OCI-LY7 (cell line): ENCODE measurements around the gene PROK2. TPM values are rescaled to one million over a fixed set of nuclear protein-coding genes. Genes with fewer than 3 reads are reported as not detected.

Experiments
- BruUV-seq: library from RNA; stranded (reverse); fragments of 400-500 nt; replicated peaks from 2 replicates; lab custom pipeline; 2021; lab: Mats Ljungman, UMichigan
- CTCF ChIA-PET: fragments of 300-600 bp; sonication (Branson Sonifier 250); formaldehyde crosslinking; loops from one replicate; lab custom pipeline; 2022; ENCODE audit warnings: antibody characterized with exemption; ENCODE audit not compliant: unreplicated experiment; lab: Charles Lee
- POLR2A ChIA-PET: fragments of 300-600 bp; sonication (Branson Sonifier 250); formaldehyde crosslinking; loops from one replicate; lab custom pipeline; 2022; ENCODE audit warnings: antibody characterized with exemption; lab: Charles Lee
- DNase-seq: peaks from one replicate; pipeline ENCODE4 v3.0.0-alpha.2; 2015; ENCODE audit warnings: low spot score
- H2AFZ ChIP-seq: fragments of 200-600 bp; sonication (generic), shearing (Covaris generic); 2 replicates; pipeline ENCODE4 v1.6.1; 2014; ENCODE audit warnings: mild to moderate bottlenecking, antibody characterized with exemption, low read length, moderate library complexity
- H3K27ac ChIP-seq: fragments of 200-600 bp; sonication (generic); 2 replicates; pipeline ENCODE4 v1.5.1; 2014; ENCODE audit warnings: mixed run types, low read depth, mild to moderate bottlenecking, moderate library complexity, low read length, inconsistent platforms; ENCODE audit not compliant: poor library complexity, severe bottlenecking
- H3K36me3 ChIP-seq: fragments of 200-600 bp; sonication (generic); 2 replicates; pipeline ENCODE4 v1.6.1; 2014; ENCODE audit warnings: mild to moderate bottlenecking, antibody characterized with exemption, low read length, moderate library complexity, mixed read lengths; ENCODE audit not compliant: insufficient read depth
- H3K4me1 ChIP-seq: fragments of 200-600 bp; sonication (generic); 2 replicates; pipeline ENCODE4 v1.5.1; 2014; ENCODE audit warnings: mild to moderate bottlenecking, low read length; ENCODE audit not compliant: insufficient read depth, poor library complexity, severe bottlenecking
- H3K4me2 ChIP-seq: fragments of 200-600 bp; sonication (generic); 2 replicates; pipeline ENCODE4 v1.6.1; 2014; ENCODE audit warnings: mild to moderate bottlenecking, low read length
- H3K4me3 ChIP-seq: fragments of 200-600 bp; sonication (generic); 2 replicates; pipeline ENCODE4 v1.5.1; 2014; ENCODE audit warnings: mild to moderate bottlenecking, low read depth, low read length; ENCODE audit not compliant: poor library complexity, severe bottlenecking
- H3K79me2 ChIP-seq: fragments of 200-600 bp; sonication (generic); 2 replicates; pipeline ENCODE4 v1.6.1; 2016; ENCODE audit warnings: low read depth, mild to moderate bottlenecking, low read length, moderate library complexity, mixed read lengths; ENCODE audit not compliant: insufficient read depth
- H3K9me2 ChIP-seq: fragments of 200-600 bp; sonication (generic); 2 replicates; pipeline ENCODE4 v1.6.1; 2016; ENCODE audit warnings: mild to moderate bottlenecking, low read length, mixed read lengths; ENCODE audit not compliant: insufficient read depth
- H3K9me3 ChIP-seq: fragments of 200-600 bp; sonication (generic); 2 replicates; pipeline ENCODE4 v1.6.1; 2014; ENCODE audit warnings: mild to moderate bottlenecking, mixed run types, low read length, mixed read lengths
- H4K20me1 ChIP-seq: fragments of 200-600 bp; sonication (generic); 2 replicates; pipeline ENCODE4 v1.6.1; 2014; ENCODE audit warnings: mild to moderate bottlenecking, antibody characterized with exemption, low read length, moderate library complexity, mixed read lengths; ENCODE audit not compliant: insufficient read depth
- EZH2phosphoT487 ChIP-seq: fragments of 200-600 bp; sonication (generic); IDR thresholded peaks from 2 replicates; pipeline ENCODE4 v1.6.1; 2018; ENCODE audit warnings: low read depth, borderline replicate concordance, mild to moderate bottlenecking, mixed run types, antibody characterized with exemption, low read length, moderate library complexity, mixed read lengths
- intact Hi-C: fragments of 100-400 bp; cut with micrococcal nuclease; formaldehyde crosslinking; loops from one replicate; pipeline ENCODE4 v1.10.0; 2022; ENCODE audit not compliant: unreplicated experiment
- total RNA-seq, 2 experiments: library from RNA; depleted of rRNA in 1 of 2; stranded (reverse); fragments of >200 nt in 1 of 2; shearing (Covaris generic) in 1 of 2; gene quantifications; 2 replicates each; pipeline ENCODE4 v1.2.3, GENCODE V29; 2014 to 2022
- TF ChIP-seq, protein P1 (sequence below): fragments of 200-600 bp; sonication (generic); conservative IDR thresholded peaks from 2 replicates; pipeline ENCODE4 v1.5.1; 2014; ENCODE audit warnings: mild to moderate bottlenecking, antibody characterized with exemption, low read length, moderate library complexity, mixed read lengths

Gene PROK2
- total RNA-seq, 2 experiments from 2014 or later, result not detected

DNA sequence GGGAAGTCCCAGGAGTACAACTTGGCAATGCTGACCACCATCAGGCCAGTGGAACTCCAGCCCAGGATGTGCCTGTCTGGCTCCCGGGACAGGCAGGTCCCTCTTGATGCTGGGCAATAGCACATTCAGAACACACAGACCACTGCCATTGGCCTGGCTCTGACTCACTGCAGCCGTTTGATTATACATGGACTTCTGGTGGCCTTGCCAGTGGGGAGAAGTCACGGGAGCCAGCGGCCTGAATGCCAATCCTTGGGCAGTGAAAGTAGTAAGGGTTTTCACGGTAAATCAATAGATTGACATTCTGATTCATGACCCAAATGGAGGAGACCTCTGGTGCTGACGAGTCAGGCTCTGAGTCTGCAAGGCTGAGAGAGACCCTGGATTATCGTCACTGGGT is 12.5 kb upstream of the PROK2 start:
- Histone ChIP-seq H4K20me1 (no peaks in the 10 kb centered on the region), H2AFZ (no peak overlapping the region), H3K9me3 (no peaks in the 10 kb centered on the region), H3K79me2 (no peaks in the 10 kb centered on the region), H3K4me3 (no peak overlapping the region), H3K9me2 (no peaks in the 10 kb centered on the region), H3K4me1 (no peaks in the 10 kb centered on the region), H3K27ac (no peak overlapping the region), H3K4me2 (no peak overlapping the region), H3K36me3 (no peaks in the 10 kb centered on the region)
- intact Hi-C loops, result no loop called here
- no TSS peak for BruUV-seq
- TF ChIP-seq, protein P1, sequence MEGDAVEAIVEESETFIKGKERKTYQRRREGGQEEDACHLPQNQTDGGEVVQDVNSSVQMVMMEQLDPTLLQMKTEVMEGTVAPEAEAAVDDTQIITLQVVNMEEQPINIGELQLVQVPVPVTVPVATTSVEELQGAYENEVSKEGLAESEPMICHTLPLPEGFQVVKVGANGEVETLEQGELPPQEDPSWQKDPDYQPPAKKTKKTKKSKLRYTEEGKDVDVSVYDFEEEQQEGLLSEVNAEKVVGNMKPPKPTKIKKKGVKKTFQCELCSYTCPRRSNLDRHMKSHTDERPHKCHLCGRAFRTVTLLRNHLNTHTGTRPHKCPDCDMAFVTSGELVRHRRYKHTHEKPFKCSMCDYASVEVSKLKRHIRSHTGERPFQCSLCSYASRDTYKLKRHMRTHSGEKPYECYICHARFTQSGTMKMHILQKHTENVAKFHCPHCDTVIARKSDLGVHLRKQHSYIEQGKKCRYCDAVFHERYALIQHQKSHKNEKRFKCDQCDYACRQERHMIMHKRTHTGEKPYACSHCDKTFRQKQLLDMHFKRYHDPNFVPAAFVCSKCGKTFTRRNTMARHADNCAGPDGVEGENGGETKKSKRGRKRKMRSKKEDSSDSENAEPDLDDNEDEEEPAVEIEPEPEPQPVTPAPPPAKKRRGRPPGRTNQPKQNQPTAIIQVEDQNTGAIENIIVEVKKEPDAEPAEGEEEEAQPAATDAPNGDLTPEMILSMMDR, result no peak
- no peak for TF ChIP-seq EZH2phosphoT487
- DNase-seq, result no peak
- ChIA-PET POLR2A (no interaction called here), CTCF (no interaction called here)

DNA sequence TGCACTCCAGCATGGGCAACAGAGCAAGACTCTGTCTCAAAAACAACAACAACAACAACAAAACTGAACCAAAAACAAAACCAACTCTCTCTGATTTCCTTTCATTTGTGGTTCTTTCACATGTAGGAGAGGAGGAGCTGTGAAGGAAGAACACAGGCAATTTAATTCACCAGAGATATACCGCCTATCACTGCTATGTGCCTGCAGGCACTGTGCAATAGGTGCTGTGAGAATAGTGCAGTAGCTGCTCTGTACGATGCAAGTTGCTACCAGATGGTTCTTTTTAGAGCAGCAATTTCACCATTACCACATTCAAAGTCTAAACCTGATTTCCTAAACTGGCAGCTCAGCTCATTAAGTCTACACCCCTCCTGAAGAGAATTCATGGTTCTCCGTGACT is 11.3 kb upstream of the PROK2 start:
- ChIA-PET CTCF (no interaction called here), POLR2A (no interaction called here)

DNA sequence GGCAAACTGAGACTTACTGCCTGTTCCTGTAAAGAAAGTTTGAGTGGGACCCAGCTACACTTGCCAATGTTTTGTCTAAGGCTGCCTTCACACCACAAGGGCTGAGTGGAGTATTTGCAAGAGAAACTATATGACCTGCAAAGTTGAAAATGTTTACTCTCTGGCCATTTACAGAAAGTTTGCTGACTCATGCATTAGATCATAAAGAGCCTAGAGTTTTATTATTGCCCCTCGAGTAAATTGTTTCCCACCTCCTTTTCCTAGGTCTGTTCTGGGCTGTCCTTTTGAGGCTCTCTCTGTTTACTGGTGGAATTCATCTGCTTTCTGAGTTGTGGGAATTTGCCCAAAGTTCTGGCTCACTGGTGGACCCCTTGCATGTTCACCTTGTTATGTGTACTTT is 6.7 kb upstream of the PROK2 start:
- no peak for DNase-seq
- Histone ChIP-seq H3K4me2 (no peak overlapping the region), H3K9me2 (no peaks in the 10 kb centered on the region), H3K9me3 (no peaks in the 10 kb centered on the region), H4K20me1 (no peaks in the 10 kb centered on the region), H3K4me3 (no peak overlapping the region), H3K79me2 (no peaks in the 10 kb centered on the region), H3K27ac (no peak overlapping the region), H3K36me3 (no peaks in the 10 kb centered on the region), H2AFZ (no peak overlapping the region), H3K4me1 (no peaks in the 10 kb centered on the region)
- ChIA-PET CTCF (no interaction called here), POLR2A (interaction anchor here (0.5 to 1.4 kb wide), 3 partner anchors 10 to 1070 kb away, joined by 3 read pairs; no protein-coding TSS in a partner anchor)
- BruUV-seq, result no TSS peak
- intact Hi-C loops, result no loop called here
- no peak for TF ChIP-seq EZH2phosphoT487
- TF ChIP-seq, protein P1, result no peak

More for the DNA sequence above, 11.3 kb upstream of the PROK2 start:
- no peaks in the 10 kb centered on the region for H4K20me1 ChIP-seq
- no peak overlapping the region for H2AFZ ChIP-seq
- intact Hi-C loops, result no loop called here
- TF ChIP-seq, protein P1, result no peak
- TF ChIP-seq EZH2phosphoT487, result no peak
- H3K79me2 ChIP-seq, result no peaks in the 10 kb centered on the region
- no peaks in the 10 kb centered on the region for H3K9me2 ChIP-seq
- BruUV-seq, result no TSS peak
- no peak overlapping the region for H3K27ac ChIP-seq
- no peaks in the 10 kb centered on the region for H3K4me1 ChIP-seq
- no peak overlapping the region for H3K4me3 ChIP-seq
- DNase-seq, result no peak
- no peaks in the 10 kb centered on the region for H3K9me3 ChIP-seq
- no peaks in the 10 kb centered on the region for H3K36me3 ChIP-seq
- H3K4me2 ChIP-seq, result no peak overlapping the region
